Left renal pelvis (tissue), 4 donors: ENCODE measurements around the gene SDHAF3. TPM values are rescaled to one million over a fixed set of nuclear protein-coding genes. Genes with fewer than 3 reads are reported as not detected.

ENCODE experiments used
- DNase-seq, 4 donors: peaks; one replicate each; pipeline ENCODE4 v3.0.0-alpha.2; 2013; ENCODE audit warnings: low read depth in 4 of 4, low spot score in 3 of 4
- polyA plus RNA-seq, 4 donors: library from polyadenylated mRNA; unstranded; fragments of 120-200 nt; gene quantifications; one replicate each; pipeline ENCODE4 v1.2.1, GENCODE V29; 2013; ENCODE audit not compliant: insufficient read length in 4 of 4

SDHAF3 gene
- polyA plus RNA-seq, 4 donors = 30.5 to 56.4 (median 43.7) TPM

GRCh38 chr7:97203957-97204356, 86.5 kb downstream of the SDHAF3 start:
- no peak for DNase-seq

- DNase-seq = no peak
These were observed 87.3 kb downstream of the SDHAF3 start for GRCh38 chr7:97204821-97205220.

GRCh38 chr7:97215556-97215955, 98.1 kb downstream of the SDHAF3 start:
- DNase-seq = no peak

- no peak for DNase-seq
These were observed 101.3 kb downstream of the SDHAF3 start for GRCh38 chr7:97218767-97219166.

GRCh38 chr7:97219237-97219636, 101.7 kb downstream of the SDHAF3 start:
- DNase-seq = no peak

GRCh38 chr7:97224316-97224715, 106.8 kb downstream of the SDHAF3 start:
- no peak for DNase-seq

- DNase-seq = no peak
These were observed 109.0 kb downstream of the SDHAF3 start for GRCh38 chr7:97226541-97226940.

Other genes with a start within 250 kb of the SDHAF3 start
- under 1 TPM in 1 of 4 donors, not detected in 3; 0.08 TPM for gene DLX6, start 112.1 kb upstream of the SDHAF3 start, polyA plus RNA-seq
- under 1 TPM; 0.13 to 0.90 (median 0.20) TPM for gene DLX5, start 92.9 kb upstream of the SDHAF3 start, polyA plus RNA-seq